Lower lobe of right lung (tissue), 2 donors: ENCODE results near the gene LMCD1. TPM values are rescaled to one million over a fixed set of nuclear protein-coding genes. Genes with fewer than 3 reads are reported as not detected.

Source experiments
- ATAC-seq, 2 donors: fragments of 200-7000 bp; cut with Tn5 transposase; one replicate each; pipeline ENCODE4 v1.9.1; 2020 to 2022; ENCODE audit warnings: mild to moderate bottlenecking in 2 of 2, moderate library complexity in 2 of 2
- DNase-seq: peaks from one replicate; pipeline ENCODE4 v3.0.0-alpha.2; 2020
- H3K27ac ChIP-seq: fragments of 200-600 bp; one replicate; pipeline ENCODE4 v1.8.0; 2022
- H3K27me3 ChIP-seq: fragments of 200-600 bp; one replicate; pipeline ENCODE4 v1.8.0; 2022; ENCODE audit warnings: low read depth
- H3K36me3 ChIP-seq: fragments of 200-600 bp; one replicate; pipeline ENCODE4 v1.8.0; 2022; ENCODE audit warnings: mild to moderate bottlenecking
- H3K4me1 ChIP-seq: fragments of 200-600 bp; one replicate; pipeline ENCODE4 v1.8.0; 2022
- H3K4me3 ChIP-seq: fragments of 200-600 bp; one replicate; pipeline ENCODE4 v1.8.0; 2022; ENCODE audit warnings: mild to moderate bottlenecking
- H3K9me3 ChIP-seq: fragments of 200-600 bp; one replicate; pipeline ENCODE4 v1.8.0; 2022
- CTCF ChIP-seq: fragments of 200-600 bp; IDR thresholded peaks from one replicate; pipeline ENCODE4 v1.8.0; 2022; ENCODE audit warnings: antibody characterized with exemption, mild to moderate bottlenecking
- intact Hi-C: fragments of 100-400 bp; cut with DNase I; formaldehyde crosslinking; loops from one replicate; pipeline ENCODE4 v1.11.0; 2022
- total RNA-seq: library from RNA; stranded (reverse); fragmentation: NEBNext Ultra II Directional; extraction: Animal tissue kit (Norgen Biotek cat#: 25700); gene quantifications from one replicate; pipeline ENCODE4 v1.2.1, GENCODE V29; 2021
- donor health status: DM: no; HTN: yes; CAD: no; lungs with severe emphysema.

Gene LMCD1
- total RNA-seq, 1 donor from 2014 or later: 93.6 TPM

GRCh38 chr3:8559351-8559750 lies 57.7 kb downstream of the LMCD1 start:
- Histone ChIP-seq H3K36me3 (peaks cover 11% of the 10 kb centered on the region), H3K9me3 (no peaks in the 10 kb centered on the region), H3K4me1 (peaks cover 42% of the 10 kb centered on the region), H3K27ac (peak overlapping the region; percentile 7), H3K27me3 (no peaks in the 10 kb centered on the region), H3K4me3 (no peak overlapping the region)
- TF ChIP-seq CTCF: no peak
- intact Hi-C loops: no loop called here
- no peak for ATAC-seq
- DNase-seq: no peak

- DNase-seq (no peak), ATAC-seq (no peak)
- no peak overlapping the region for H3K4me3 ChIP-seq
- H3K27ac ChIP-seq: no peak overlapping the region
- intact Hi-C loops: no loop called here
- no peaks in the 10 kb centered on the region for H3K9me3 ChIP-seq
- H3K4me1 ChIP-seq: peaks cover 31% of the 10 kb centered on the region
- H3K27me3 ChIP-seq: no peaks in the 10 kb centered on the region
- no peak for TF ChIP-seq CTCF
- H3K36me3 ChIP-seq: peaks cover 21% of the 10 kb centered on the region
These were observed 58.9 kb downstream of the LMCD1 start for GRCh38 chr3:8560366-8561007.

- H3K4me1 ChIP-seq: peaks cover 25% of the 10 kb centered on the region
- H3K9me3 ChIP-seq: no peaks in the 10 kb centered on the region
- intact Hi-C loops: no loop called here
- no peak overlapping the region for H3K4me3 ChIP-seq
- peaks cover 30% of the 10 kb centered on the region for H3K36me3 ChIP-seq
- no peaks in the 10 kb centered on the region for H3K27me3 ChIP-seq
- no peak for DNase-seq
- ATAC-seq: no peak
- no peak for TF ChIP-seq CTCF
- no peak overlapping the region for H3K27ac ChIP-seq
These were observed 59.7 kb downstream of the LMCD1 start for GRCh38 chr3:8561370-8561769.

GRCh38 chr3:8562081-8562595 lies 60.5 kb downstream of the LMCD1 start:
- intact Hi-C loops: no loop called here
- H3K9me3 ChIP-seq: no peaks in the 10 kb centered on the region
- TF ChIP-seq CTCF: no peak

GRCh38 chr3:8563146-8563545 lies 61.5 kb downstream of the LMCD1 start:
- no peak overlapping the region for H3K27ac ChIP-seq
- TF ChIP-seq CTCF: no peak
- intact Hi-C loops: no loop called here
- no peaks in the 10 kb centered on the region for H3K27me3 ChIP-seq
- no peaks in the 10 kb centered on the region for H3K9me3 ChIP-seq
- DNase-seq: no peak
- no peak overlapping the region for H3K4me3 ChIP-seq
- peaks cover 8% of the 10 kb centered on the region for H3K4me1 ChIP-seq
- ATAC-seq: no peak
- H3K36me3 ChIP-seq: peaks cover 43% of the 10 kb centered on the region

More at GRCh38 chr3:8562081-8562595, 60.5 kb downstream of the LMCD1 start:
- H3K36me3 ChIP-seq: peaks cover 38% of the 10 kb centered on the region
- H3K27me3 ChIP-seq: no peaks in the 10 kb centered on the region
- peaks cover 17% of the 10 kb centered on the region for H3K4me1 ChIP-seq
- H3K4me3 ChIP-seq: no peak overlapping the region
- no peak for DNase-seq
- no peak for ATAC-seq
- H3K27ac ChIP-seq: peak overlapping the region; percentile 5
